Mesothelial cell of epicardium (in vitro differentiated cells): ENCODE data around the gene SAMD13. TPM values are rescaled to one million over a fixed set of nuclear protein-coding genes. Genes with fewer than 3 reads are reported as not detected.
A peak's percentile ranks its signal among the peaks of the same experiment; 100 is the strongest.

ENCODE experiments used
- DNase-seq, 2 experiments: peaks; one replicate each; pipeline ENCODE4 v3.0.0; 2021; ENCODE audit warnings: low spot score in 2 of 2; ENCODE audit not compliant: unreplicated experiment in 2 of 2
- H3K27ac Mint-ChIP-seq: 2 replicates; pipeline ENCODE4 v1.8.0; 2021; ENCODE audit warnings: mixed read lengths
- H3K27me3 Mint-ChIP-seq: 2 replicates; pipeline ENCODE4 v1.8.0; 2021; ENCODE audit warnings: low read depth, mixed read lengths
- H3K36me3 Mint-ChIP-seq: 2 replicates; pipeline ENCODE4 v1.8.0; 2021; ENCODE audit warnings: mixed read lengths
- H3K4me1 Mint-ChIP-seq: 2 replicates; pipeline ENCODE4 v1.8.0; 2021; ENCODE audit warnings: mixed read lengths
- H3K4me3 Mint-ChIP-seq: 2 replicates; pipeline ENCODE4 v1.8.0; 2021; ENCODE audit warnings: mild to moderate bottlenecking, moderate library complexity, mixed read lengths
- H3K9me3 Mint-ChIP-seq: 2 replicates; pipeline ENCODE4 v1.8.0; 2021; ENCODE audit warnings: mixed read lengths
- CTCF ChIP-seq: fragments of 200-600 bp; sonication (generic); IDR thresholded peaks from one replicate; pipeline ENCODE4 v1.5.0; 2021; ENCODE audit warnings: antibody characterized with exemption; ENCODE audit not compliant: unreplicated experiment
- total RNA-seq: library from RNA; stranded (reverse); gene quantifications from 3 replicates; pipeline ENCODE4 v1.2.1, GENCODE V29; 2021

The SAMD13 gene
- total RNA-seq, result 3.6 to 4.5 TPM (median 3.9 TPM) in 3 replicates

GRCh38 chr1:84301004-84301784 lies at the start of gene SAMD13:
SAMD13 (plus strand) TSS chr1:84301708; CDS start chr1:84303235, 1,527 bp downstream.
- peaks cover 3% of the 10 kb centered on the region for H3K9me3 Mint-ChIP-seq
- H3K27me3 Mint-ChIP-seq, result no peaks in the 10 kb centered on the region
- peak; percentile 30 to 61 for DNase-seq
- H3K36me3 Mint-ChIP-seq, result no peaks in the 10 kb centered on the region
- H3K27ac Mint-ChIP-seq, result peak within 1 kb of the TSS; percentile 93
- no peak for TF ChIP-seq CTCF
- H3K4me3 Mint-ChIP-seq, result peak within 1 kb of the TSS; percentile 65
- H3K4me1 Mint-ChIP-seq, result peaks cover 47% of the 10 kb centered on the region

- H3K27me3 Mint-ChIP-seq, result no peaks in the 10 kb centered on the region
- H3K9me3 Mint-ChIP-seq, result peaks cover 27% of the 10 kb centered on the region
- no peak for DNase-seq
- H3K27ac Mint-ChIP-seq, result no peak overlapping the region
- no peaks in the 10 kb centered on the region for H3K4me1 Mint-ChIP-seq
- peaks cover 11% of the 10 kb centered on the region for H3K36me3 Mint-ChIP-seq
- TF ChIP-seq CTCF, result no peak
- no peak overlapping the region for H3K4me3 Mint-ChIP-seq
Measured at GRCh38 chr1:84253036-84253435, 48.5 kb upstream of the SAMD13 start.

GRCh38 chr1:84253891-84254290 lies 47.6 kb upstream of the SAMD13 start:
- DNase-seq, result no peak
- Mint-ChIP-seq H3K27me3 (no peaks in the 10 kb centered on the region), H3K36me3 (peaks cover 11% of the 10 kb centered on the region), H3K9me3 (peaks cover 27% of the 10 kb centered on the region), H3K4me1 (no peaks in the 10 kb centered on the region), H3K27ac (no peak overlapping the region), H3K4me3 (no peak overlapping the region)
- TF ChIP-seq CTCF, result no peak

- no peak for TF ChIP-seq CTCF
- DNase-seq, result no peak
- peaks cover 23% of the 10 kb centered on the region for H3K9me3 Mint-ChIP-seq
- H3K27ac Mint-ChIP-seq, result no peak overlapping the region
- no peaks in the 10 kb centered on the region for H3K27me3 Mint-ChIP-seq
- no peaks in the 10 kb centered on the region for H3K4me1 Mint-ChIP-seq
- H3K36me3 Mint-ChIP-seq, result peaks cover 11% of the 10 kb centered on the region
- no peak overlapping the region for H3K4me3 Mint-ChIP-seq
Measured at GRCh38 chr1:84254703-84255238, 46.7 kb upstream of the SAMD13 start.

GRCh38 chr1:84255582-84255981 lies 45.9 kb upstream of the SAMD13 start:
- no peak for DNase-seq
- H3K9me3 Mint-ChIP-seq, result peaks cover 15% of the 10 kb centered on the region
- no peak overlapping the region for H3K4me3 Mint-ChIP-seq
- H3K27me3 Mint-ChIP-seq, result no peaks in the 10 kb centered on the region
- no peak overlapping the region for H3K27ac Mint-ChIP-seq
- TF ChIP-seq CTCF, result no peak
- H3K36me3 Mint-ChIP-seq, result peaks cover 7% of the 10 kb centered on the region
- no peaks in the 10 kb centered on the region for H3K4me1 Mint-ChIP-seq
